ENCODE results near the gene ROR1.

Gene ROR1

DNA sequence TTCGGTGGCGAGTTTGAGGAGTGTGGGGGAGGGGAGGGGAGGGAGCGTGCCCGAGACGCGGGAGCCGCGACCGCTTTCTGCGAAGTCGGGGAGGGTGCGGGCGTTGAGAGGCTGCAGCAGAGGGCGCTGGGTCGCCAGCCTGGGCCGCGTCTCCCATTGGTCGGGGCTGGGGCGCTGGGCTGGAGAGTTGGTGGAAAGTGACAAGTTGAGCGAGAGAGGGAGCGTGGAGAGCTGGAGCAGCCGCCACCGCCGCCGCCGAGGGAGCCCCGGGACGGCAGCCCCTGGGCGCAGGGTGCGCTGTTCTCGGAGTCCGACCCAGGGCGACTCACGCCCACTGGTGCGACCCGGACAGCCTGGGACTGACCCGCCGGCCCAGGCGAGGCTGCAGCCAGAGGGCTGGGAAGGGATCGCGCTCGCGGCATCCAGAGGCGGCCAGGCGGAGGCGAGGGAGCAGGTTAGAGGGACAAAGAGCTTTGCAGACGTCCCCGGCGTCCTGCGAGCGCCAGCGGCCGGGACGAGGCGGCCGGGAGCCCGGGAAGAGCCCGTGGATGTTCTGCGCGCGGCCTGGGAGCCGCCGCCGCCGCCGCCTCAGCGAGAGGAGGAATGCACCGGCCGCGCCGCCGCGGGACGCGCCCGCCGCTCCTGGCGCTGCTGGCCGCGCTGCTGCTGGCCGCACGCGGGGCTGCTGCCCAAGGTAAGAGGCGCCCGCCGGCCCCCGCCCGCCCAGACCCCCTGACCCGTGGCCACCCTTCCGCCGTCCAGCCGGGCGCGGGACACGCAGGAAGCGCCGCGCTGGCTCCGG, at the start of gene ROR1:
ROR1 (plus strand) TSS at position 203 of the 802 bp plus-strand sequence.
- DNase-seq (ENCODE audit: low spot score) = peak; percentile 90

DNA sequence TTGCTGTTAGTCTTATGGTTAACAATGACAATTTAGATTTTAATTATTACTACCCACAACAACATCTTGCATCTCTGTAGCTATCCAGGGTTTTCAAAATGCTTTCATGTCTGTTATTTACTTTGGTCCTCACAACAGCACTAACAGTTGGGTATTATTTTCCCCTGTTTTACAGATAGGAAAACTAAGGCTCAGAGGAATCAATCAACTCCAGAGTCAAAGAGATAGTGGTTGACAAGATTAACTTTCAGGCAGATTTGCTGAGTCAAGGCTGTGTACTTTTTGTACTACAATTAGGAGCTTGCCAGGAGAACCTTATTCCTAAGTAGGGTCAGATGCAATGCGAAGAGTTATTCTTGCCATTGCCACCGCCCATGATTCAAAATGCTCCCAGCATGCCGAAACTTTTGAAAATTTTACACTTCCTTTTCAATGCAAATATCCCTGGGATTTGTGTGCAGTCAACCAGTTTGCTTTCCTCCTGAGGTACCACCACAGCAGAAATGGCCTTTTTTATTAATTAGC, 49.4 kb upstream of the ROR1 start:
- DNase-seq (ENCODE audit: low spot score) = no peak

DNA sequence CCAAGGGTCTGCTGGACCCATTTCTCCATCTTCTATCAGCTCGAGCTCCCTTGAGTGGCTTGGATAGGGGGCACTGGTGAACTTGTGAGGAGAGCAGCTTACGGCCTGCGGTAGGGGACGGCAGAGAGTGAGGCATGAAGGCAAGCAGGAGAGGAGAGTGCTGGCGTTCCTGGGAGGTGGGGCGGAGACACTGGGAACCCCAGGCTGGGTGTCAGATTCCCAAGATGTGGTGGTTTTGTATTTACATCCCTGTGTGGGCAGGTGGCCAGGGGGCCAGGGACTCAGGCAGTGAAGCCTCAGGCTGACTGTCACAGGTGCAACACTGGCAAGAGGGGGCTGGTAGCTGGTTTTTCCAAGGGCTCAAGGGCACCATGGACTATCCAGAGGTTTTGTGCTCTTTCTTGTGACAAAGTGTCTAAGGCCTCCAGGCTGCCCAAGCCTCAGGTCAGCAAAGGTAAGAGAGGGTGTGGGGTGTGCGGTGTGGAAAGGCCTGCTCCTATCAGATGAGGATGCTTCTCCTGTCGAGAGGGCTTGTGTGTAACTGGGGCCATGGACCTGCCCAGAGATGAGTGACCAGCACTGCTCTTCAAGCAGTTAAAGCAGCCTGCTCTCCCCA, 45.1 kb upstream of the ROR1 start:
- DNase-seq (ENCODE audit: low spot score) = no peak

- no peak for DNase-seq (ENCODE audit: low spot score)
Observed at GRCh38 chr1:63729227-63729620, 44.6 kb upstream of the ROR1 start.

GRCh38 chr1:63730211-63730610, 43.6 kb upstream of the ROR1 start:
- no peak for DNase-seq (ENCODE audit: low spot score)

GRCh38 chr1:63731117-63732043, 42.4 kb upstream of the ROR1 start:
- DNase-seq (ENCODE audit: low spot score) = no peak

GRCh38 chr1:63732666-63733065, 41.2 kb upstream of the ROR1 start:
- no peak for DNase-seq (ENCODE audit: low spot score)

DNA sequence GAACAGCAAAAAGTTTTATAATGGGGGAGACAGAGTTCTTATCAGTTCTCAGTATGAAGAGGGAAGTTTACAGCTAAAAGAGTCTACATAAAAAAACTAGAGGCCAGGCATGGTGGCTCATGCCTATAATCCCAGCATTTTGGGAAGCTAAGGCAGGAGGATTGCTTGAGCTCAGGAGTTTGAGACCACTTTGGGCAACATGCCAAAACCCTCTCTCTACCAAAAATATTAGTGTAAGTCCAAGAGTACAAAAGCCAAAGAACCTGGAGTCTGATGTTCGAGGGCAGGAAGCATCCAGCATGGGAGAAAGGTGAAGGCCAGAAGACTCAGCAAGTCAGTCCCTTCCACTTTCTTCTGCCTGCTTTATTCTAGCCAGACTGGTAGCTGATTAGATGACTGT, 35.0 kb upstream of the ROR1 start:
- no peak for DNase-seq (ENCODE audit: low spot score)

- no peak for DNase-seq (ENCODE audit: low spot score)
Observed at GRCh38 chr1:63739452-63739851, 34.4 kb upstream of the ROR1 start.

- no peak for DNase-seq (ENCODE audit: low spot score)
Observed at GRCh38 chr1:63740432-63740831, 33.4 kb upstream of the ROR1 start.

- no peak for DNase-seq (ENCODE audit: low spot score)
Observed at GRCh38 chr1:63742526-63742925, 31.3 kb upstream of the ROR1 start.

- no peak for DNase-seq (ENCODE audit: low spot score)
Observed at GRCh38 chr1:63743781-63744180, 30.0 kb upstream of the ROR1 start.

DNA sequence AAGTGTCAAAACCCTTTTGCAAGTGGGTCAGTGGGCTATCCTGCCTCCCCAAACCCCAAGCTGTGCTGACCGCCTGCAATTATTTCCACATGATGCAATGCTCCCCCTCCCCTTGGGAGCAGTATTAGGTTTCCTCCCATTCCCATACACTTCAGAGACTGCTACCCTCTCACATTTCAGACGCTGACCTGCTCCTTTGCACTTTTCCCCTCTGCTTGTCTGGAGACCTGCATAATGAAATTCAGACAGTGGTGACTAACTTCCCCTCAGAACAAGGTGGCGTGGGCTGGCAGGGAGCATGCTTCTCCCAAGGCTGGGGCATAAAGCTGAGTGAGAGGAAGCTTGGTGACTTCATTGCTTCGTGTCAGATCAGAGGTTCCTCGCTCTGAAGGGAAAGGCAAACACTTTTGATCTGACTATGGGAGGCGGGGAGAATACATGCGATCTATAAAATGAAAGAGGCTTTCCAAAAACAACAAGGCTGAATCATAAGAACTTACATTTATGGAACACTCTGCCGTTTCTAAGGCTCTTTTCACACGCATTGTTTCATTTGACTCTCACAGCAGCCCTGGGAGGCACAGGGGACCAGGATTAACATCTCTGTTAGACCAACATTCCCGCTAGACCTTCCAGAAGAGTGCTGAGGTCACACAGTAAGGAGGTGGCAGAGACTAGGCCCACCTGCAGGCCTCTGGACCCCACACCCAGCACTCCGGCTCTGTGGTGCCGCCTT, 27.5 kb upstream of the ROR1 start:
- DNase-seq (ENCODE audit: low spot score) = no peak

GRCh38 chr1:63747445-63747844, 26.4 kb upstream of the ROR1 start:
- peak; percentile 80 for DNase-seq (ENCODE audit: low spot score)

GRCh38 chr1:63748046-63748580, 25.7 kb upstream of the ROR1 start:
- no peak for DNase-seq (ENCODE audit: low spot score)

DNA sequence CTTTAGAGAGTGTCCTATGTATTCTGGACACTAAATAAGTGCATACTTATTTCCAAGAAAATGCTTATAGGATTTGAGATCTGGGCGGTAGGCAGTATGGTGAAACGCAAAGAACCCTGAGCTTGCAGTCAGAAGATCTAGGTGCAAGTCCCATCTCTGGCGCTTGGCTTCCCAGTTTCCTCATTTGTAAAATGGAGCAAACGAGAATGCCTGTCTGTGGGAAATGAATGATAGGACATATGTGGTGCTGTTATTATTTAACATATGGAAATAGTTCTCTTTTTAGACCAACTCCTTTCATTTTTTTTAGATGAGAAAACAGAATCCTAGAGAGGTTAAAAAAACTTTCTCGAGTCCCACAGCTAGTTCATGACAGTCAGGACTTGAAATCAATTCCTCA, 25.2 kb upstream of the ROR1 start:
- no peak for DNase-seq (ENCODE audit: low spot score)

- no peak for DNase-seq (ENCODE audit: low spot score)
Observed at GRCh38 chr1:63750721-63751120, 23.1 kb upstream of the ROR1 start.

DNA sequence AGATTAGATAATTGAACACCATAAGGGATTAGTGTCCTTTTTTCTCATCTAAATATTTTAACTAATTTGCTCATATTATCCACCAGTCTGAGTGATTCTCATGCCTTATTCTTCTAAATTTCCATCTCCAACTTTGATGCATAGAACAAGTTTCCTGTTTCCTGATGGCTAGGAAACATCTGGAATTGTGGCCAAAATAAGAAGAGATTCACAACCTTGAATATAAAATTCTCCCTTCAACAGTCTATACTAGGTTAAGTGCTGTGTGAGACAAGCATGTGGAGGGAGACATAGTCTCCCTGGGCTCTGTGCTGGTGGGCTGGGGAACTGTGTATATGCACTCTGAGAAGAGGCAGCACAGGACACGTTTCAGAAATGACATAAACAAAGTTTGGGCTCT, 21.6 kb upstream of the ROR1 start:
- DNase-seq (ENCODE audit: low spot score) = no peak

DNA sequence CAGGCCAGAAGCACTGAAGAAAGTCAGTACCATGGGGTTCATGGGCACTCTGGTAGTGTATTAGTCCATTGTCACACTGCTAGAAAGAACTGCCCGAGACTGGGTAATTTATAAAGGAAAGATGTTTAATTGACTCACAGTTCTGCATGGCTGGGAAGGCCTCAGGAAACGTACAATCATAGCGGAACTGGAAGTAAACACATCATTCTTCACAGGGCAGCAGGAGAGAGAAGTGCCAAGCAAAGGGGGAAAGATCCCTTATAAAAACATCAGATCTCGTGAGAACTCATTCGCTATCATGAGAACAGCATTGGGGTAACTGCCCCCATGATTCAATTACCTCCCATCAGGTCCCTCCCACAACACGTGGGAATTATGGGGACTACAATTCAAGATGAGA, 20.2 kb upstream of the ROR1 start:
- DNase-seq (ENCODE audit: low spot score) = no peak

GRCh38 chr1:63756839-63757238, 17.0 kb upstream of the ROR1 start:
- DNase-seq (ENCODE audit: low spot score) = no peak

GRCh38 chr1:63757334-63757733, 16.5 kb upstream of the ROR1 start:
- DNase-seq (ENCODE audit: low spot score) = no peak
